ENCODE measurements around the gene SLAMF1. TPM values are rescaled to one million over a fixed set of nuclear protein-coding genes. Genes with fewer than 3 reads are reported as not detected.

Gene SLAMF1
- total RNA-seq, 1 donor from 2014 or later, result not detected

- DNase-seq (ENCODE audit: low read depth), result no peak
- Histone ChIP-seq H3K9me3 (ENCODE audit: insufficient read depth, low read depth, low read length) (no peaks in the 10 kb centered on the region), H2AFZ (ENCODE audit: low read depth, low read length) (no peak overlapping the region), H3K4me3 (ENCODE audit: insufficient read depth, low read depth, low read length) (no peak overlapping the region), H3K4me2 (ENCODE audit: low read length) (no peak overlapping the region), H3K79me2 (ENCODE audit: insufficient read depth, low read length) (no peaks in the 10 kb centered on the region), H3K27me3 (ENCODE audit: insufficient read depth, low read length) (no peaks in the 10 kb centered on the region), H3K9ac (ENCODE audit: low read length) (no peak overlapping the region), H3K27ac (ENCODE audit: low read depth, low read length) (no peak overlapping the region), H4K20me1 (ENCODE audit: insufficient read depth, low read length) (no peaks in the 10 kb centered on the region), H3K4me1 (ENCODE audit: insufficient read depth, low read length) (no peaks in the 10 kb centered on the region), H3K36me3 (ENCODE audit: insufficient read depth, low read length) (no peaks in the 10 kb centered on the region)
- H3K9me3 Mint-ChIP-seq (ENCODE audit: unreplicated experiment), result no peaks in the 10 kb centered on the region
- FAIRE-seq, result no peak
- peaks cover 6% of the 10 kb centered on the region for H3K27me3 Mint-ChIP-seq (ENCODE audit: low read depth, unreplicated experiment)
- H3K4me3 Mint-ChIP-seq (ENCODE audit: unreplicated experiment), result no peak overlapping the region
- no peak overlapping the region for H3K27ac Mint-ChIP-seq (ENCODE audit: unreplicated experiment)
- no peaks in the 10 kb centered on the region for H3K4me1 Mint-ChIP-seq (ENCODE audit: low read depth, unreplicated experiment)
- no peaks in the 10 kb centered on the region for H3K36me3 Mint-ChIP-seq (ENCODE audit: low read depth, unreplicated experiment)
- no peak for TF ChIP-seq CTCF (IDR thresholded peaks at IDR 0.05; ENCODE audit: insufficient read depth, low read depth, low read length)
- TF ChIP-seq EZH2 (IDR thresholded peaks at IDR 0.05; ENCODE audit: insufficient read depth, low read length), result no peak
Observed at GRCh38 chr1:160659566-160659965, 12.7 kb upstream of the SLAMF1 start.

DNA sequence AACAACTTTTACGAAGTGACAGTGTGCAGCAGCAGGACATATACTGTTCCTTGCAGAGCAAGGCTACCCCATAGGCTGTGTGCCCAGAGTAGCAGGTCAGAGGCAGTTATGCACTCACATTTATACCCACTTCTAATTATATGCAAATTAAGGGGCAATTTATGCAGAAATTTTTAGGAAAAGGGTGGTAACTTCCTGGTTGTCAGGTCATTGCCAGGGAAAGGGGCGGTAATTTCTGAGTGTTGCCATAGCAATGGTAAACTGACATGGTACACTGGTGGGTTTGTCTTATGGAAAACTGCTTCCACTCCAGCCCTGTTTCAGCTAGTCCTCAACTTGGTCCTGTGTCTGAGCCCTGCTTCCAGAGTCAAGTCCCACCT lies 12.0 kb upstream of the SLAMF1 start:
- TF ChIP-seq EZH2 (IDR thresholded peaks at IDR 0.05; ENCODE audit: insufficient read depth, low read length) (no peak), CTCF (IDR thresholded peaks at IDR 0.05; ENCODE audit: insufficient read depth, low read depth, low read length) (no peak)
- FAIRE-seq, result no peak
- H3K9me3 Mint-ChIP-seq (ENCODE audit: unreplicated experiment), result no peaks in the 10 kb centered on the region
- no peaks in the 10 kb centered on the region for H3K36me3 Mint-ChIP-seq (ENCODE audit: low read depth, unreplicated experiment)
- DNase-seq (ENCODE audit: low read depth), result no peak
- no peaks in the 10 kb centered on the region for H3K9me3 ChIP-seq (ENCODE audit: insufficient read depth, low read depth, low read length)
- no peaks in the 10 kb centered on the region for H3K79me2 ChIP-seq (ENCODE audit: insufficient read depth, low read length)
- H3K4me2 ChIP-seq (ENCODE audit: low read length), result no peak overlapping the region
- H3K9ac ChIP-seq (ENCODE audit: low read length), result no peak overlapping the region
- H3K4me3 Mint-ChIP-seq (ENCODE audit: unreplicated experiment), result no peak overlapping the region
- no peak overlapping the region for H3K27ac Mint-ChIP-seq (ENCODE audit: unreplicated experiment)
- no peaks in the 10 kb centered on the region for H3K36me3 ChIP-seq (ENCODE audit: insufficient read depth, low read length)
- no peaks in the 10 kb centered on the region for H4K20me1 ChIP-seq (ENCODE audit: insufficient read depth, low read length)
- peaks cover 8% of the 10 kb centered on the region for H3K27me3 Mint-ChIP-seq (ENCODE audit: low read depth, unreplicated experiment)
- H3K4me1 Mint-ChIP-seq (ENCODE audit: low read depth, unreplicated experiment), result no peaks in the 10 kb centered on the region
- H2AFZ ChIP-seq (ENCODE audit: low read depth, low read length), result no peak overlapping the region
- H3K27ac ChIP-seq (ENCODE audit: low read depth, low read length), result no peak overlapping the region
- no peak overlapping the region for H3K4me3 ChIP-seq (ENCODE audit: insufficient read depth, low read depth, low read length)
- no peaks in the 10 kb centered on the region for H3K4me1 ChIP-seq (ENCODE audit: insufficient read depth, low read length)
- H3K27me3 ChIP-seq (ENCODE audit: insufficient read depth, low read length), result no peaks in the 10 kb centered on the region

DNA sequence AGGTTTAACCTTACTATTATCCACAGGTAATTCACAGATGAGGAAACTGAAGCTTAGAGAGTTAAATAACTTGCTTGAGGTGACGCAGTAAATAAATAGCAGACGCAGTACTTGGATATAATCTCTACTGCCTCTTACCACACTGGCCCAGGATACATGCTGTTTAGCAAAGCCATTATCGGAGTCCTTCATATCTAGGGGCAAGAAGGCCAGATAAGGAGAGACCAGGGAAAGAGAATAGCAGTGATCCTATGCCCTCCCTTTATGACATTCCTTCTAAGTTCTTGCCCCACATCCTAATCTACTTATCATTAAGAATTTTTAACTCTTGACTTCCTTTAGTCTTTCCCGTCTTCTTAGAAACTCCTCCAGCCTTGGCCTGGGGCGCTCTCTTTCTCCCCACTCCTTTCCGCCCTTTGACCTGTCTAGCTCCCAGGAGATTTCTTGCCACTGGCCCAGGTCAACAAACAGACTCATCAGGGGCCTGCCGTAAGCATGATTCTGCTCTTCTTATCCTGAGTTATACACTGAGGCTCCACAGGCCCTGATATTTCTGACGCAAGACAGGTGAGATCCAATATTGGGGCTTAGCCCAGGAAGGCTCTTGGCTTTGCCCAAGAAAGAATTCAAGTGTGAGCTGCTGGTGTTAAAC lies 11.4 kb upstream of the SLAMF1 start:
- Histone ChIP-seq H3K9me3 (ENCODE audit: insufficient read depth, low read depth, low read length) (no peaks in the 10 kb centered on the region), H3K4me3 (ENCODE audit: insufficient read depth, low read depth, low read length) (no peak overlapping the region), H3K36me3 (ENCODE audit: insufficient read depth, low read length) (no peaks in the 10 kb centered on the region), H3K27ac (ENCODE audit: low read depth, low read length) (no peak overlapping the region), H4K20me1 (ENCODE audit: insufficient read depth, low read length) (no peaks in the 10 kb centered on the region), H3K79me2 (ENCODE audit: insufficient read depth, low read length) (no peaks in the 10 kb centered on the region), H3K4me1 (ENCODE audit: insufficient read depth, low read length) (no peaks in the 10 kb centered on the region), H3K9ac (ENCODE audit: low read length) (no peak overlapping the region), H2AFZ (ENCODE audit: low read depth, low read length) (no peak overlapping the region), H3K4me2 (ENCODE audit: low read length) (no peak overlapping the region), H3K27me3 (ENCODE audit: insufficient read depth, low read length) (no peaks in the 10 kb centered on the region)
- H3K36me3 Mint-ChIP-seq (ENCODE audit: low read depth, unreplicated experiment), result no peaks in the 10 kb centered on the region
- no peaks in the 10 kb centered on the region for H3K4me1 Mint-ChIP-seq (ENCODE audit: low read depth, unreplicated experiment)
- H3K4me3 Mint-ChIP-seq (ENCODE audit: unreplicated experiment), result no peak overlapping the region
- no peak for DNase-seq (ENCODE audit: low read depth)
- TF ChIP-seq EZH2 (IDR thresholded peaks at IDR 0.05; ENCODE audit: insufficient read depth, low read length) (no peak), CTCF (IDR thresholded peaks at IDR 0.05; ENCODE audit: insufficient read depth, low read depth, low read length) (no peak)
- FAIRE-seq, result no peak
- H3K27ac Mint-ChIP-seq (ENCODE audit: unreplicated experiment), result no peak overlapping the region
- no peaks in the 10 kb centered on the region for H3K9me3 Mint-ChIP-seq (ENCODE audit: unreplicated experiment)
- H3K27me3 Mint-ChIP-seq (ENCODE audit: low read depth, unreplicated experiment), result peaks cover 8% of the 10 kb centered on the region
